ENCODE measurements around the gene SCAPER.

SCAPER gene

GRCh38 chr15:76916369-76916768, 11.2 kb upstream of the SCAPER start:
- TF ChIP-seq FOXP2 (optimal IDR thresholded peaks at IDR 0.05; ENCODE audit: borderline replicate concordance, extremely low read depth, extremely low read length, insufficient read depth) (no peak), TAF1 (IDR thresholded peaks at IDR 0.05; ENCODE audit: borderline replicate concordance, insufficient read depth, low read length) (no peak), SIN3A (IDR thresholded peaks at IDR 0.05; ENCODE audit: borderline replicate concordance, insufficient read depth, low read length) (no peak), POLR2AphosphoS5 (IDR thresholded peaks at IDR 0.05; ENCODE audit: low read depth, low read length) (no peak), REST (IDR thresholded peaks at IDR 0.05; ENCODE audit: insufficient read depth in 1 of 2, low read depth in 2 of 2, low read length in 2 of 2) (no peak)

- no peak for TF ChIP-seq SIN3A (IDR thresholded peaks at IDR 0.05; ENCODE audit: borderline replicate concordance, insufficient read depth, low read length)
- TF ChIP-seq TAF1 (IDR thresholded peaks at IDR 0.05; ENCODE audit: borderline replicate concordance, insufficient read depth, low read length), result no peak
- TF ChIP-seq POLR2AphosphoS5 (IDR thresholded peaks at IDR 0.05; ENCODE audit: low read depth, low read length), result no peak
- no peak for TF ChIP-seq FOXP2 (optimal IDR thresholded peaks at IDR 0.05; ENCODE audit: borderline replicate concordance, extremely low read depth, extremely low read length, insufficient read depth)
- TF ChIP-seq REST (IDR thresholded peaks at IDR 0.05; ENCODE audit: insufficient read depth in 1 of 2, low read depth in 2 of 2, low read length in 2 of 2), result no peak
Measured at GRCh38 chr15:76913737-76914136, 8.6 kb upstream of the SCAPER start.

GRCh38 chr15:76912430-76912829, 7.3 kb upstream of the SCAPER start:
- TF ChIP-seq FOXP2 (optimal IDR thresholded peaks at IDR 0.05; ENCODE audit: borderline replicate concordance, extremely low read depth, extremely low read length, insufficient read depth) (no peak), SIN3A (IDR thresholded peaks at IDR 0.05; ENCODE audit: borderline replicate concordance, insufficient read depth, low read length) (no peak), POLR2AphosphoS5 (IDR thresholded peaks at IDR 0.05; ENCODE audit: low read depth, low read length) (no peak), REST (IDR thresholded peaks at IDR 0.05; ENCODE audit: insufficient read depth in 1 of 2, low read depth in 2 of 2, low read length in 2 of 2) (no peak), TAF1 (IDR thresholded peaks at IDR 0.05; ENCODE audit: borderline replicate concordance, insufficient read depth, low read length) (no peak)

- TF ChIP-seq FOXP2 (optimal IDR thresholded peaks at IDR 0.05; ENCODE audit: borderline replicate concordance, extremely low read depth, extremely low read length, insufficient read depth) (no peak), POLR2AphosphoS5 (IDR thresholded peaks at IDR 0.05; ENCODE audit: low read depth, low read length) (no peak), SIN3A (IDR thresholded peaks at IDR 0.05; ENCODE audit: borderline replicate concordance, insufficient read depth, low read length) (no peak), TAF1 (IDR thresholded peaks at IDR 0.05; ENCODE audit: borderline replicate concordance, insufficient read depth, low read length) (no peak), REST (IDR thresholded peaks at IDR 0.05; ENCODE audit: insufficient read depth in 1 of 2, low read depth in 2 of 2, low read length in 2 of 2) (no peak)
Measured at GRCh38 chr15:76905855-76906254, 715 bp upstream of the SCAPER start.

Data from PFSK-1 (cell line).